LNCaP clone FGC (cell line): ENCODE data around the gene DRAM1.

Experiments
- DNase-seq: peaks from one replicate; pipeline ENCODE4 v3.0.0-alpha.2; 2011; ENCODE audit warnings: low read depth
- H3K4me3 ChIP-seq: 2 replicates; pipeline ENCODE4 v1.5.1; 2011; ENCODE audit warnings: mild to moderate bottlenecking, low read depth, low read length, control low read depth
- TF ChIP-seq, protein P1 (sequence below): IDR thresholded peaks from 2 replicates; pipeline ENCODE4 v1.5.1; 2012; ENCODE audit warnings: mild to moderate bottlenecking; ENCODE audit not compliant: control insufficient read depth, insufficient read depth; ENCODE audit errors: extremely low read depth

The DRAM1 gene

DNA sequence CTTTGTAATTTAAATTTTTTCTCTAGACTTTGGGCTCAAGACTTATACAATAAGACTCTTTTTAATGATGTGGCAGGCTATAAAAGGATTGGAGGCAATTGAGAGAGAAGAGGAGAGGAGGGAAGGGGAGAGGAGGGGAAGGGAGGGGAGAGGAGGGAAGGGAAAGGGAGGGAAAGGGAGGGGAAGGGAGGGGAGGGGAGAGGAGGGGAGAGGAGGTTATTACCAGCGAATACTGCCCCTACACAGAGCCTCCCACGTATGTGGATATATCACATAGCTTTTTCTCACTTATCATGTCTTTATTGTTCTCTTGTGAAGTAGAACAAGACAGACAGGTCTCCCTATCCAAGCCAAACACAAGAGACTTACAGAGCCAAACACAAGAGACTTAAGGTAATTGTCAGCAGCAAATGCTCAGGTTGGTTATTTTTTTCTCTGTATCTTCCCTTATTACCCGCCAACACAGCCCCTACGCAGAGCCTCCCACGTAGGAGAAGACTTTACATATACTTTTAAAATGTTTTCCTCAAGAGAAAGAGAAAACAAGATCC is 63.1 kb downstream of the DRAM1 start:
- TF ChIP-seq, protein P1, sequence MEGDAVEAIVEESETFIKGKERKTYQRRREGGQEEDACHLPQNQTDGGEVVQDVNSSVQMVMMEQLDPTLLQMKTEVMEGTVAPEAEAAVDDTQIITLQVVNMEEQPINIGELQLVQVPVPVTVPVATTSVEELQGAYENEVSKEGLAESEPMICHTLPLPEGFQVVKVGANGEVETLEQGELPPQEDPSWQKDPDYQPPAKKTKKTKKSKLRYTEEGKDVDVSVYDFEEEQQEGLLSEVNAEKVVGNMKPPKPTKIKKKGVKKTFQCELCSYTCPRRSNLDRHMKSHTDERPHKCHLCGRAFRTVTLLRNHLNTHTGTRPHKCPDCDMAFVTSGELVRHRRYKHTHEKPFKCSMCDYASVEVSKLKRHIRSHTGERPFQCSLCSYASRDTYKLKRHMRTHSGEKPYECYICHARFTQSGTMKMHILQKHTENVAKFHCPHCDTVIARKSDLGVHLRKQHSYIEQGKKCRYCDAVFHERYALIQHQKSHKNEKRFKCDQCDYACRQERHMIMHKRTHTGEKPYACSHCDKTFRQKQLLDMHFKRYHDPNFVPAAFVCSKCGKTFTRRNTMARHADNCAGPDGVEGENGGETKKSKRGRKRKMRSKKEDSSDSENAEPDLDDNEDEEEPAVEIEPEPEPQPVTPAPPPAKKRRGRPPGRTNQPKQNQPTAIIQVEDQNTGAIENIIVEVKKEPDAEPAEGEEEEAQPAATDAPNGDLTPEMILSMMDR = no peak

DNA sequence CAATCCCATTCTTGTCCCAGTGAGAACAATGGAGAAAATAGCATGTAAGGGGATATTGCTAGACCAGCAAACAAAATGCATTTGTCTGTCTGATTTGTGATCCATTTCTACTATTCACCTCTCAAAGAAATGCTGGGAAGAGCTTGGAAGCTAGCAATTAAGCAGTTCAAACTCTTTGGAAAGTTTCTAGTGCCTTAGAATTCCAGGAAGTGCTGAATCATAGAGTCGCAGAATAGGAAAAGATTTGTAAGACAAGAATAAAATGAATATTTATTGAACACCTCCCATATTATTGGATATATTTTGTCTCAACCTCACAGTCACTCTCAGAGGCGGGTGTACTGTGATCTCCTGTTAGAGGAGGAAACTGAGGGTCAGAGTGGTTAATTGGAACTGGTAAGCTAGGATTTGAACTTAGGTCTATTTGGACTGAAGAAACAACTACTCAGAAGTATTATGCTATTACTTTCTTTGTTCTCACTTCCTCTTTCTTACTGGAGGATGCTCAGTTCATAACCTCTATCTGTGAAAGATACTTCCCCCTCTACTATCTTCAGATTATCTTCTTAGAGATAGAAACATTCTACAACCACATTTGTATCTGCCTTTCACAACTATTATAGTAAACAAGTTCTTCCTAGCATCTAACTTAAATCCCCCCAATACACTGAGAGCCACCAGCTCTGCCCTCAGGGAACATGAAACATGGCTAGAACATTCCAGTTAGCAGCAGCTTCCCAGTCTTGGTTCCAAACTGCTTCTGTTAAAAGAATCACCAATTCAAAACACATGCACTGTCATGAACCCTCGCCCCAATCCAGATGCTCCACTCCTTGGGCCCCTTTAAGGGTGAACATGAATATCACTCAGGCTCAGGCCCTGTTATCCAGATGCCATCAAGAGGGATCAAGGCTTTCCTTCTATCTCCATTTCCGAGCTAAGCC is 64.2 kb downstream of the DRAM1 start:
- no peak for DNase-seq
- H3K4me3 ChIP-seq = no peak overlapping the region
- TF ChIP-seq, protein P1 = no peak

More for the DNA sequence above, 63.1 kb downstream of the DRAM1 start:
- peak; percentile 80 for DNase-seq
- H3K4me3 ChIP-seq = peak overlapping the region; percentile 14; the same call in 1 of the 2 replicates

DNA sequence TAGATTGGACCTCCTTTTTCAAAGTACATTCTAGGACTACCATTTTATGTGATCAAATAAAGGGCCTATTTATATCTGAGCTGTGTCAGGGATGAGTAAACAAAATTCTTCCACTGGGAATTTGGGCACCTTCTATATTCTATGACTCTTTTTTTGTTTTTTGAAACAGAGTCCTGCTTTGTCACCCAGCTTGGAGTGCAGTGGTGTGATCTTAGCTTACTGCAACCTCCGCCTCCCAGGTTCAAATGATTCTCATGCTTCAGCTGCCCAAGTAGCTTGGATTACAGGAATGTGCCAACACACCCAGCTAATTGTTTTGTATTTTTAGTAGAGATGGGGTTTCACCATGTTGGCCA is 64.8 kb downstream of the DRAM1 start:
- TF ChIP-seq, protein P1 = no peak
- H3K4me3 ChIP-seq = no peak overlapping the region
- no peak for DNase-seq

DNA sequence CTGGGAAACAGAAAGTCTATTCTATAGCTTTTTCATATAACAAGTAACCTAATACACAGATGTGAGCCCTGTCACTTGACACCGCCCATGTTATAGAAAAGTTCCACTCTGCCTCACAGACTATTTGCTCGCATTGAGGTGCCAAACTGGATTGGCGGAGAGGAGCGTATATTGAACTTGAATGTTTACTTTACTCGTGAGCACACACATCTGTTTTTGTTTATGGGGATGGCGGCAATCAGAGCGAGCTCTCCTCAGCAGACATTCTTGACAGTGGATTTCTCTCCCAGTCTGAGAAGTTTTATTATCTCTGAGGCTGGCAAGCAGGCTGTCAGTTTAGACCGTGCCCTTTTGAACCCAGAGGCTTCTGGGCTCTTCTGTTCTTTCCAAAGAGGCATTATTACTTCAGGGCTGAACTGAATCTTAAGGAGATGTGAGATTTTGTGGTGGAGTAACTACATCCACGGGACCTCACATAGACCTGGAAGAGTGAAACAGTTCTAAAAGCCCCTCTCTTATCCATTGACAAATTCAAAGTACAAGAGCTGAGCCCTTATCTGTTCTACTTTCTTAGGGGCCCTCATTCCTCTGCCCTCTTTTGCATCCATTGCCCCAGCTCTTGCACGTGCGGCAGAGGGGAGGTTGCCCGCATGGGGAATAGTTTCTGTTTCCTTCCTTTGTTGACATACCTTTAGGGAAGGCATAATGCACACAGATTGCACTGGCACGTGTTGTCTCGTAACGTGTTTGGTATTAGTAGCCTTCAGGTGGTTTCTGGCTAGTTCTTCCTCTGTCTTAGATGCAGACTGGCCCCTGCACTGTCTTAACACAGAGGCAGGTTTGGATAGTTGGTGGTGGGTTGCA is 68.2 kb downstream of the DRAM1 start:
- DNase-seq = peak; percentile 94
- TF ChIP-seq, protein P1 = no peak
- peak overlapping the region; percentile 14; the same call in 1 of the 2 replicates for H3K4me3 ChIP-seq

DNA sequence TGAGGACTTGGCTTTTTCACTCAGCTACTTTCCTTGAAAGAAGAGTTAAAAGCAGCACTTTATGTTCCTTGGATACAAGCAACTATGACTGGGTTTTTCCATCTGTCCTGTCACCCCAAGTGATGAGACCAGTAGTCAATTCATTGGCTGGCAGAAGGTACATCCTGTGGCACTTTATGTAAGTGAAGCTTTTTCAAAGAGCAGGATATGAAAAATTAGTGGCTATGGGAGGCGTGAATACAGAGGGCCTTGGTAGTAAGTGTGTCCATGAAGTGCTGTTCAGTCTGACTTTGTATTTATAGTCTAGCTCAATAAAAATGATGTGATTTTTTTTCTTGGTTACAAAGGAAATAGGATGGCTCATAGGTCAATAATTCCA is 68.8 kb downstream of the DRAM1 start:
- TF ChIP-seq, protein P1 = no peak
- no peak overlapping the region for H3K4me3 ChIP-seq
- DNase-seq = no peak

DNA sequence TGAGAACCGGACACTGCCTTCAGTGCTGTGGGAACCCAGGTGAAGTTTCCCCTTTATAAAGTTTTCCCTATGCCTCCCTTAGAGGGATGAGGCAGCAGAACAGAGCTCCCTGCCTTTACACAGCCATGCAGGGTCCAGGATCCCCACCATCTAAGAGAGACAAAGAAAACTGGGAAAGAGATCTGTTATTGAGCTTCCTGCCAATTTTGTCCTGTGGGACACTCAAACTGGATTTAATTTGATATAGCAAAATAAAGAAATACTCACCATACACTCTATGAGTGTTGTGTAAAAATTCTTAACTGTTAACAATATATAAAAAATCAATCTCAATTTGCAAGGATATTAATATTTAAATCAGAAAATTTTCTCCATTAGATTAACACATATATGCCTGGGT is 69.9 kb downstream of the DRAM1 start:
- TF ChIP-seq, protein P1 = no peak
- no peak overlapping the region for H3K4me3 ChIP-seq
- DNase-seq = no peak
